Stimulated activated CD4-positive, alpha-beta T cell treated with anti-CD3 and anti-CD28 coated beads, Interleukin-12 subunit alpha, Interleukin-12 subunit beta, amount 100 ng/mL, for 4 hours (primary cell): ENCODE data around the gene CYTH3.

Experiments
- DNase-seq: peaks from one replicate; pipeline ENCODE4 v3.0.0-alpha.2; 2020

The CYTH3 gene

DNA sequence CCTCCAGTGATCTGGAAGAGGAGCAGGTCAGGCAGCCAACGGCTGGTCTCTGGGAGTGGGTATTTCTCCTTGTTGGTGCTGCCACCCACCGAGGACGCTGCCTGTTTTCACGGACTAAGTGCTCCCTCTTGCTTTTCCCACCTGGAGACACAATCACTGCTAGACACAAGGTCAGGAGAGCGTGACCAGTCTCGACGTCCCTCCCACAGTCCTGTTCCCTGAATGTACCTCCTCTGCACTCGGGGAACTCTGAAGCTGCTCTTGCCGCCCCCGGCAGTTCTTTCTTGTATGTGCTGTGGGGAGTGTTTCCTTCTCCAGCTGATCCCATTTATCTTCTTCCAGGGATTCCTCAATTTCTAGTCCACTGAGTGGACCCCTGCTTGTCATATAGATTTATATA, 89.4 kb downstream of the CYTH3 start:
- no peak for DNase-seq

DNA sequence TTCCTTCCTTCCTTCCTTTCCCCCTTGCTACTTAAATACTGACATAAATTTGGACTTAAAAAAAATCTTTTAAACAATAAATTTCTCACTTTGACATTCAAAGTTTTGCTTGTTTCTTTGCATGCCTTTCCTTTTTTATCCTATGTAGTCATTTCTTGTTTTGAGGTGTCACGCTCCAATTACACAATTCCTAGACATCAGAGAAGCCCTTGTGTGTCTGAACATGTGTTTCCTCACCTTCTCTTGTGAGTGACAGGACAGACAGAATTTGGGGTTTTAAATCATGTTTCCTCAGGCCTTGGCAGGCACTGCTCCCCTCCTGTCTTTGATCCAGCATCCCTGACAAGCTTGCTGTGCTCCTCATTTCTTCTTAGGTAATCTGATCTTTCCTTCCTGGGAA, 91.3 kb downstream of the CYTH3 start:
- no peak for DNase-seq

DNA sequence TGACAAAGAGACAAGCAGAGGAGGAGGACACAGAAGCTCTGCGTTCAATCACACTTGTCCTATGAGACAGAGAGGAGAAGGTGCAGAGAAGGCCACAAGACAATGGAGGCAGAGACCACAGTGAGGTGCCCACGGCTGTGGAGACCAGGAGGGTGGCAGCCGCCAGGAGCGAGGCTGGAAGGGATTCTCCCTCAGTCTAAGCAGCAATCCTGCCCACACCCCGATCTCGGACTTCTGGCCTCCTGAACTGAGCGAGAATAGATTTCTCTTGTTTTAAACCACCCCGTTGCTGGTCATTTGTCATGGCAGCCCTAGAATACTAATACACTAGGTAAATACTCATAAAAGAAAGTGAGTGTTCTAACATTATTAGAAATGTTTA, 92.1 kb downstream of the CYTH3 start:
- no peak for DNase-seq

GRCh38 chr7:6179620-6180343, 92.6 kb downstream of the CYTH3 start:
- no peak for DNase-seq

DNA sequence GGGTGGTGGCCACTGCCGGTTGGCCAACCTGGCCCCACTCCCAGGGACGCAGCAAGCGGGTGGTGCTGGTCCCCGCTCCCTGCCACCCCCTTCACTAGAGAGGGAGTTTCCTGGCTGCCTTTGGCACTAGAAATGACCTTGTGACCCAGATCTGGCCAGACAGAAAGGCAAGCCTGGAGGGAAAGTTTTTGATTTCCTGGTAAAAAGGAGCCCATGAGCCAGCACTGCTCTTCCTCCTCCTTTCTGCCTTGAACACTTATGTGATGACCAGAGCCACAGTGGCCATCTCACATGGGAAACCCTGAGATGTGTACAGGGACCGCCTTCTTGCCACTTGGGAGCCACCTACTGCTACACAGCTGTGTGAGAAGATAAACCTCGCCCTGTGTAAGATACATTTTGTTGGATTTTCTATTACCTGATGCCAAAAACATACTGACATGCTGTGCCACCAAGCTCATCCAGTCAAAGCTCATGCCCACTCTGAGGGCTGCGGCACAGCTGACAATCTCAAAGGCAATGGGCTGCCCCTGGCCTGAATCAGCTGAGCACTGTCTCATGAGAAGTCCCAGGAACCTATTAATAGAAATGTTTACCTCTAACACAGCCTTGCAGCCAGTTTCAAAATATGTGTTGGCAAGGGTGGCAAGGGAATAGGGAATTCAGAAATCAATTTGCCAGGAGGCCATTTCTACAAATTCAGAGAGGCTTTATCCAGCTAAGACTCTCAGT, 94.0 kb downstream of the CYTH3 start:
- DNase-seq = no peak

DNA sequence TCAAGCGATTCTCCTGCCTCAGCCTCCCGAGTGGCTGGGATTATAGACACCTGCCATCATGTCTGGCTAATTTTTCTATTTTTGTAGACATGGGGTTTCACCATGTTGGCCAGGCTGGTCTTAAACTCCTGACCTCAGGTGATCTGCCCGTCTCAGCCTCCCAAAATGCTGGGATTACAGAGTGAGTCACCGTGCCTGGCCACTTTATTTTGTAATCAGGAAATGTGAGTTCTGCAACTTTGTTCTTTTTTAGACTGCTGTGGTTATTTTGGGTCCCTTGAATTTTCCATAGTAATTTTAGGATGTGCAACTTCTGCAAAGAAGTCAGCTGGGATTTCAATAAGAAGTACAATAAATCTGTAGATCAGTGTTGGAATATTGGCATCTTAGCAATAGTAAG, 96.8 kb downstream of the CYTH3 start:
- no peak for DNase-seq

DNA sequence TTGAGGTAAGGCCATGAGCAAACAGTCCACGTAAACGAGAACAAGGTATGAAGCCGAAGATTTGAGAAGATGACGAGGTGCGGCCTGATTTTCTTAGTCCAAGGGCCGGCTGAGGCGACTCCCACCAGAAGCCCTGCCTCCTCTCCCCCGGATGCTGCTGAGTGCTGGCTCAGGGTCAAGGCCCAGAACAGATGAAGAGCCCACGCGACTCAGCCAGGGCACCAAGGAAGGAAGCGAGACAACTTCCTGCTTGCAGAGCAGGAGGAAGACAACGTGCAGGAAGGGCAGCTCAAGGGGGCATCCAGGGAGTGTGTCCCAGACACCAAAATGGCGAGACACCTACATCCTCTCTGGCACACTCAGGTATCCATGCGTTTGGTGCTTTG, 99.5 kb downstream of the CYTH3 start:
- no peak for DNase-seq

DNA sequence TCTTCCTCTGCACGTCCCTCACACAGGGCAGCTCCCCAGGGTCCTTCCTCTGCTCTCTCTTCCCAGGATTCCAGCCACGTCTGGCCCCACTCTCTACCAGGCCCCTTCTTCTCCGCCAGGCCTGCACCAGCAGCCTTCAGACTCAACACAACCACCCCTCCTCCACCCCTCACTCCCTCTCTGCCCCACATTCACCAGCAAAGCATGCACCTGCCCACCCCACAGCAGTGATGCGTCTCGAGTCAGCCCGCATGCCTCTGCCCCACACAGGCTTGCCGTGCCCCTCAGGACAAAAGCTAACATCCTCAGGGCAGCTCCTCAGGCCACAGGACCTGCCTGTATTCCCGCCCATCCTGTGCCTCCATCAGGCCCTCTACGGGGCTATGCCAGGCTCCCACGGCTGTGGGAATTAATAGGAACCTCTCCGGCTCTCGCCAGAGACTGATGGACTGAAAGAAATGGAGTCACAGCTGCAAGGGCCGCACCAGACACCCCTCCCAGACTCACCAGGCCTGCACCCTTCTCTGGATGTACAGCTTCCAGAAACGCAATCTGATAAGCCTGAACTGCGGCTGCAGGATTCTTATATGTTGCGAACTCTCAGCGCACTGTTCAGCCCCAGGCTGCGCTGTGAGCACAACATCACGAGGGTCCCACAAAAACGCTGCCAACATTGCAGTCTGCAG, 100.1 kb downstream of the CYTH3 start:
- no peak for DNase-seq

GRCh38 chr7:6171532-6172223, 100.7 kb downstream of the CYTH3 start:
- no peak for DNase-seq

DNA sequence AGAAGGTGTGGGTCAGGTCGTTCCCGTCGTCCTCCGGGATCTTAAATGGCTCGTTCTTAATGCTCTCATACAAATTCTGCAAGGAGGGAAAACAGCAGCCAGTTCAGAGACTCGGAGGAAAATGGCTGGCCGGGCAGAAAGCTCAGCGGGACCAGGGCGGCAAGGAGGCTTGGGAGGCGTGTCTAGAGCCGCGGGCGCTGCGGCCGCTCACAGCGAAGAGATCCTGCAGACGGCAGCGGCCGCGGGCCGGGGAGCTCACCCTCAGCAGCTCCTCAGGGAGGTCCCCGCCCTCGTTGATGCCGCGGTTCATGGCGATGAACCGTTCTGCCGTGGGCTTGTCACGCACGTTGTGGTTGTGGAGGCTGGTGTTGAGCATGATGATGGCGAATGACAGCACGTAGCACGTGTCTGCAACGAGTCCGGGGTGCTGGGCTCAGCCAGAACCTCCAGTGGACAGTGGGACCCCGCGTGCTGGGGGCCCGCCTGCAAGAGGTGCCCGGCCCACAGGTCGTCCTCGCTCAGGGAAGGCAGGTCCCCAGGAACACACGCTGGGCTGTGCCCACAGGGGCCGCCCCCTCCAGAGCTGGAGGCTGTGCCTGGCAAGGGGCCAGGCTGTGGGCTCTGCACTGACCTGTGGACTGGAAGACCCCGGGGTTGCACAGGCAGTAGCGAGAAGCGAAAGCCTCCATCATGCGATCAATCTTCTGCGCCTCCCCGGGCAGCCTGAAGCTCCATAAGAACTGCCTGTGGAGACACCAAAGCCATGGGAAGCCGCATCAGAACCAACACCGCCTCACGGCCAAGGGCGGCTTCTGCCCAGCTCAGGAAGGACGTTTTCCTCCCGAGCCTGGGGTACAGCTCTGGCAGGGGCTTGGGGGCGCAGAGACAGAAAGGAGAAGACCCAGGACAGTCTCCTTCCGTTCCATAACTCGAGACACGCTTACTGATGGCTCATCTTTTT, 101.6 kb downstream of the CYTH3 start:
- DNase-seq = no peak

GRCh38 chr7:6169805-6170520, 102.5 kb downstream of the CYTH3 start:
- DNase-seq = no peak

GRCh38 chr7:6168477-6168868, 104.0 kb downstream of the CYTH3 start:
- DNase-seq = no peak

- DNase-seq = no peak
These were observed 104.6 kb downstream of the CYTH3 start for GRCh38 chr7:6167587-6168476.

- DNase-seq = no peak
These were observed 105.3 kb downstream of the CYTH3 start for GRCh38 chr7:6167004-6167551.

DNA sequence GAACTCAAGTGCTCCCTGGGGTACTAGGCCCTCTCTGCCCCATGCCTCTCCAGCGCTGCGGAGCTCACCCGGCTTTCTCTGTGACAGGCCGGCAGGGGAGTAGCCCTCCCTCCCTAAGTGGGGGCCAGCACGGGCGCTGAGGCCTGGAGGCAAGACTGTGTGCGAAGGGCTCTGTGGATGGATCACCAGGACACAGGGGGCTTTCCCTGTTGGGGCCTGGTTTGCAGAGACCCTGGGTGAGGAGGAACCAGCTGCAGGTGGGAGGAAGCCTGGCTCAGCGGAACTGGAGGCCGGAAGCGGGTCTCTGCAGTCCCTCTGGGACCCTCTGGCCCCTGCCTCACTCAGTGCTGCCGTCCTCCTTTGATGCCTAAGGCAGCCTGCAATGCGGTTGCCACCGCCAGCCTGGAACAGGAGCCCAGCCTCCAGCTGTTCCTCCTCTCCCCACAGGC, 106.0 kb downstream of the CYTH3 start:
- DNase-seq = no peak

DNA sequence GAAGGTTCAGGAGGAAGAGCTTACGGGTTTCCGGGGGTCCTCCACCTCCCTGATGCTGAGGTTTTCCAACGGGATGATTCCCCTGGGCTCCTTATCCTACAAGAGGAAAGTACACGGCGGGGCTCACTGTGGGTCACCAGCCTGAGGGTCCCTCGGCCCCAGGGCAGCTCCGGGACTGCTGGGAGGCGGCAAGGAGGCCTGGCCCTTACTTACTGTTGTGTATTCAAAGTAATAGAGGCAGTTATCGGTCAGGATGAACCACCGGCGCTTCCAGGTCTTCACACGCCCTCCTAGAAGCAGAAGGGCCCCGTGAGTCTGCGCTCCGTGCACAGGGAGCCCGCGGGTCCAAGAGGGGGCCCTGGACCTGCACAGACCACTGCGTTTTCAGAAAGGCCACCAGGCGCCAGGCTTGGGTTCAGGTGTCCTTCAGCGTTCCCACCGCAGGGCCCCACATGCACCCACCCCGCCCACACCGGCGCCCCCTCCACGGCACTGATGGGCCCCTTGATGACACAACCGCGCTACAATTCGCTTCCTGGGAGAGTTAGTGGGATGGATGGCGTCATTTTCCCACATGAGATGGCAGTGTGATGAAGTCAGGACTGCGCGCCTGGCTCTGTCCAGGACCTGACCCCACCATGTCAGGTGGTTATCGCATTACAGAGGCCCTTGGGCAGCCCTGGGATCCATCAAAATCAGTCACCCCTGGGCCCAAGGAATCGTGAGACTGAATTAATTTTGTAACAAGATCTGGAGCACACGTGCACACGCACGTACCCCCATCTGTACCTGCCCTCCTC, 106.7 kb downstream of the CYTH3 start:
- DNase-seq = no peak

DNA sequence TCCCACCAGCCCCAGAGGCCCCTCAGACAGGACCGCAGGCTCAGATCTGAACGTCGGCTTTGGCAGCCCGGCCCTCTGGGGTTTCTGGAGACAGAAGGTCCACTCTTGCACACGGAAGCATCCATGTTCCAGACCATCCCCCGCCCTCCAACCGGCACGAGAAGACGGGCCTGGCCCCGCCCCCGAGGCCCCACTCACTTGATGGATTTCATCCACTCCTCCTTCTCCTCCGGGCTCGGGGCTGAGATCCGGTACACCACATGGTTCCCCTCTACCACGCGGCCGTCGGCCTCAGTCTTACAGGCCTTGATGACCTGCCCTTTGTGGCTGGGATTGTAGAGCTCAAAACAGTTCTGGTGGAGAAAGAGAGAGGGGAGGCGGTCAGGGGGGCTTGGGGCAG, 107.3 kb downstream of the CYTH3 start:
- no peak for DNase-seq

GRCh38 chr7:6164491-6164890, 107.9 kb downstream of the CYTH3 start:
- DNase-seq = no peak

DNA sequence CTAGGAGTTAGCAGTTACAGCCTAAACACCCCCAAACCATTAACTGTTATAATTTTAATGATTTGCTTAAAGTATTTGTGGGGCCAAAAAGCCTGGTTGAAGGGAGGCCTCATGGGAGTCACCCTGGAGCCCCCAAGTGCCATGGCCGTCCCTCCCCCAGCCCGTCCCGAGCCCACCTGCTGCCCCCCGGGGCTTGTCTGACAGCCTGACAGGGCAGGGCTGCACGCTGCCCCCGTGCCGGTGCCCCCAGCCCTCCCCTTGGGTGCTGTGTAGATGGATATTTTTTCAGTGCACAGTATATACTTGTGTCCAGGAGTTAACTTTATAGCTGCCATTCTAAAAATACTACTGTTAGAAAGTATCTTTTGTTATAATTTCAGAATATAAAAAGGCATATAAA, 108.4 kb downstream of the CYTH3 start:
- DNase-seq = no peak
